ENCODE measurements around the gene ZNF621.

The ZNF621 gene

GRCh38 chr3:40524568-40525285 lies at the start of gene ZNF621:
ZNF621 (plus strand) TSS chr3:40524960; CDS start chr3:40525841, 881 bp downstream.
- peaks cover 29% of the 10 kb centered on the region for H3K4me1 Mint-ChIP-seq
- peaks cover 3% of the 10 kb centered on the region for H3K27me3 Mint-ChIP-seq (ENCODE audit: low read depth, poor library complexity)
- peak within 1 kb of the TSS; percentile 95 for H3K27ac Mint-ChIP-seq
- no peak for TF ChIP-seq CTCF (IDR thresholded peaks at IDR 0.05)
- H3K4me3 Mint-ChIP-seq: peak within 1 kb of the TSS; percentile 99
- peaks cover 33% of the 10 kb centered on the region for H3K36me3 Mint-ChIP-seq (ENCODE audit: low read depth)
- peak; percentile 92 for DNase-seq
- H3K9me3 Mint-ChIP-seq: peaks cover under 1% of the 10 kb centered on the region

DNA sequence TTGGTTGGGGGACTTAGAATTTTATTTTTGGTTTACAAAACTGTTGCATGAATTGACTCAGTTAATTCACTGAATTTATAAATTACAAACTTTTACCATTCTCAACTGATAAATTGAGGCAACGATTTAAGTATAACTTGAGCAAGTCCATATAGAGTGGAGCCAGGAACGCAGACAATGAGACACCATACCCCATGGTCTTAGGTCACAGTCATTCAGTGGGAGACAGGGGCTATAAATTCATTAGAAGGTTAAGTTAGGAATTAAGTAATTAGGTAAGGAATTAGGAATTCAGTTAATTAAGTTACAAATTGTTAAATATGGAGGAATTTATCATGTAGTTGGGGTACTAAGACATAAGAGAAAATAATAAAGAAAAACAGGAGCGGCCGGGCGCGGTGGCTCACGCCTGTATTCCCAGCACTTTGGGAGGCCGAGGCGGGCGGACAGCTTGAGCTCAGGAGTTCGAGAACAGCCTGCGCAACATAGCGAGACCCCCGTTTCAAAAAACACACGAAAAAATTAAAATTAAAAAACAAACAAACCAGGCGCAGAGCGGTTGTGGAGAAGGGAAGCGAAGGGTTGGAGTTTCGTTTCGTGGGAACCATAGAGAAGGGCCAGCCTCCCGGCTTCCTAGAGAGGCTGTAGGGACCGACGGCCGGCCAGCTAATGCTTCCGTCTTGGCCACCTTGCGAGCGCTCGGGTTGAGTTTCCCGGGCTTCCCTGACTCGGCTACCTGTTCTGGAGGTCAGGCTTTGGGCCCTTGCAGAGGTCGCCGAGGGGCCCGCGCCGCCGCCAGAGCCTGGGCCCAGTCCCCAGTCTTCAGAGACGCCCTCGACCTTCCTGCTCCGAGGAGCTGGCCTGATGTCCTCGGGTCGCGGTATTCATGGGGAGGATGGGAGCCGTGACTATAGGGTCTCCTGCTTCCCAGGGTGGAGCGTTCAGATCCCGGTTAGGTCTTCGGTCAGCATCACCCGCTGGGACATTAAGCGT lies 48.0 kb upstream of the ZNF621 start, which contains the start of gene ZNF619:
ZNF619 (plus strand) TSS at position 645 of the 993 bp plus-strand sequence. CDS start 858 bp downstream, outside the sequence.
- Mint-ChIP-seq H3K4me1 (peaks cover 15% of the 10 kb centered on the region), H3K27ac (no peak within 1 kb of the TSS), H3K36me3 (ENCODE audit: low read depth) (peaks cover 5% of the 10 kb centered on the region), H3K27me3 (ENCODE audit: low read depth, poor library complexity) (peaks cover 27% of the 10 kb centered on the region), H3K9me3 (no peaks in the 10 kb centered on the region), H3K4me3 (peak within 1 kb of the TSS; percentile 89)
- peak; percentile 65 for DNase-seq
- TF ChIP-seq CTCF (IDR thresholded peaks at IDR 0.05): no peak

GRCh38 chr3:40477666-40478065 lies 47.1 kb upstream of the ZNF621 start:
- Mint-ChIP-seq H3K27ac (no peak overlapping the region), H3K9me3 (no peaks in the 10 kb centered on the region), H3K4me3 (peak overlapping the region; percentile 89), H3K27me3 (ENCODE audit: low read depth, poor library complexity) (peaks cover 27% of the 10 kb centered on the region), H3K36me3 (ENCODE audit: low read depth) (peaks cover 11% of the 10 kb centered on the region), H3K4me1 (peaks cover 15% of the 10 kb centered on the region)
- TF ChIP-seq CTCF (IDR thresholded peaks at IDR 0.05): no peak
- DNase-seq: no peak

DNA sequence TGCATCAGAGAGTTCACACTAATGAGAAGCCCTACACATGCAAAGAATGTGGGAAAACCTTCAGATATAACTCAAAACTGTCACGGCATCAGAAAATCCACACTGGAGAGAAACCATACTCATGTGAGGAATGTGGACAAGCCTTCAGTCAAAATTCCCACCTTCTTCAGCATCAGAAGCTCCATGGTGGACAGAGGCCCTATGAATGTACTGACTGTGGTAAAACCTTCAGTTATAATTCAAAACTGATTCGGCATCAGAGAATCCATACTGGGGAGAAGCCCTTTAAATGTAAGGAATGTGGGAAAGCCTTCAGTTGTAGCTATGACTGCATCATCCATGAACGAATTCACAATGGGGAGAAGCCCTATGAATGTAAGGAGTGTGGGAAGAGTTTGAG lies 37.6 kb upstream of the ZNF621 start:
- no peaks in the 10 kb centered on the region for H3K27me3 Mint-ChIP-seq (ENCODE audit: low read depth, poor library complexity)

DNA sequence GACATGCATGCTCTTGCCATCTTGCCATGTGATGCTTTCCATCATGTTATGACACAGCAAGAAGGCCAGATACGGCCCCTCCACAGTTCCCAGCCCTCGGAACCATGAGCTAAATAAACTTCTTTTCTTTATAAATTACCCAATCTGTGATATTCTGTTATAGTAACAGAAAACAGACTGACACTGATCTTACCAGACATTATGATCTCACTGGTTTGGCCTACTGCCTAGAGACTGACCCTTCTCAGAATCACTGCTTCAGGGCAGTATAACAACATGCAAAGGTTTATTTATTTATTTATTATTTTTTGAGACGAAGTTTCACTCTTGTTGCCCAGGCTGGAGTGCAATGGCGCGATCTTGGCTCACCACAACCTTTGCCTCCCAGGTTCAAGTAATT lies 33.8 kb upstream of the ZNF621 start:
- H3K4me1 Mint-ChIP-seq: no peaks in the 10 kb centered on the region
- peaks cover 48% of the 10 kb centered on the region for H3K36me3 Mint-ChIP-seq (ENCODE audit: low read depth)
- no peak for TF ChIP-seq CTCF (IDR thresholded peaks at IDR 0.05)
- no peak overlapping the region for H3K27ac Mint-ChIP-seq
- H3K27me3 Mint-ChIP-seq (ENCODE audit: low read depth, poor library complexity): no peaks in the 10 kb centered on the region
- DNase-seq: no peak
- no peak overlapping the region for H3K4me3 Mint-ChIP-seq
- H3K9me3 Mint-ChIP-seq: peaks cover 30% of the 10 kb centered on the region

More for the DNA sequence above, 37.6 kb upstream of the ZNF621 start:
- H3K36me3 Mint-ChIP-seq (ENCODE audit: low read depth): peaks cover 78% of the 10 kb centered on the region
- no peaks in the 10 kb centered on the region for H3K4me1 Mint-ChIP-seq
- DNase-seq: no peak
- no peak overlapping the region for H3K27ac Mint-ChIP-seq
- peaks cover 35% of the 10 kb centered on the region for H3K9me3 Mint-ChIP-seq
- TF ChIP-seq CTCF (IDR thresholded peaks at IDR 0.05): no peak
- H3K4me3 Mint-ChIP-seq: no peak overlapping the region

All from nephron progenitor cell (in vitro differentiated cells).